GM12872 (cell line): ENCODE results near the gene TDRD12.

Experiments
- TF ChIP-seq, protein P1 (sequence below): IDR thresholded peaks from 3 replicates; pipeline ENCODE4 v1.5.1; 2011; ENCODE audit warnings: low read depth, mild to moderate bottlenecking, low read length, moderate library complexity; ENCODE audit not compliant: insufficient read depth

The TDRD12 gene

DNA sequence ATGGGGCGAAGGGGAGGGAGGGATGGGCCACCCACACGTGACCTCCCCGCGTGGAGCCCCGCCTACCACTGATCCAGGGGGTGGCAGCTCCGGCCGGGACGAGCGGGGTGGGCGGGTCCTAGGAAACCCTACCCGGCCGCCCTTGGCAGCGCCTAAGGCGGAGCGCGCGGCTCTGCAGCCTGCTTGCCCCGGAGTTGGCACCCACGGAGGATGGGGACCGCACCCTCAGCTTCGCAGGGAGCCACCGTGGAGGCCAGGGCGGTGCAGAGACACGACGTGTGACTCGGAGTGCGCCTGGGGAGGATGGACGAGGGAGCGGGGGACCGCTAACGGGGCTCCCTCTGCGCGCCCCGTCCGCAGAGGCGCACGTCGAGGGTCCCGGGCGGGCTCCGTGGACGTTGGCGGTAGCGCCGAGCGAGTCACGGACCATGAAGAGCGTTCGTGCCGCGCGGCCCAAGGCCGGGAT lies 43.8 kb upstream of the TDRD12 start, which contains the start of gene RGS9BP:
Gene RGS9BP (plus strand): TSS at position 129 of the 466 bp plus-strand sequence. CDS start 416 bp downstream, outside the sequence.
- TF ChIP-seq, protein P1, sequence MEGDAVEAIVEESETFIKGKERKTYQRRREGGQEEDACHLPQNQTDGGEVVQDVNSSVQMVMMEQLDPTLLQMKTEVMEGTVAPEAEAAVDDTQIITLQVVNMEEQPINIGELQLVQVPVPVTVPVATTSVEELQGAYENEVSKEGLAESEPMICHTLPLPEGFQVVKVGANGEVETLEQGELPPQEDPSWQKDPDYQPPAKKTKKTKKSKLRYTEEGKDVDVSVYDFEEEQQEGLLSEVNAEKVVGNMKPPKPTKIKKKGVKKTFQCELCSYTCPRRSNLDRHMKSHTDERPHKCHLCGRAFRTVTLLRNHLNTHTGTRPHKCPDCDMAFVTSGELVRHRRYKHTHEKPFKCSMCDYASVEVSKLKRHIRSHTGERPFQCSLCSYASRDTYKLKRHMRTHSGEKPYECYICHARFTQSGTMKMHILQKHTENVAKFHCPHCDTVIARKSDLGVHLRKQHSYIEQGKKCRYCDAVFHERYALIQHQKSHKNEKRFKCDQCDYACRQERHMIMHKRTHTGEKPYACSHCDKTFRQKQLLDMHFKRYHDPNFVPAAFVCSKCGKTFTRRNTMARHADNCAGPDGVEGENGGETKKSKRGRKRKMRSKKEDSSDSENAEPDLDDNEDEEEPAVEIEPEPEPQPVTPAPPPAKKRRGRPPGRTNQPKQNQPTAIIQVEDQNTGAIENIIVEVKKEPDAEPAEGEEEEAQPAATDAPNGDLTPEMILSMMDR, result no peak

DNA sequence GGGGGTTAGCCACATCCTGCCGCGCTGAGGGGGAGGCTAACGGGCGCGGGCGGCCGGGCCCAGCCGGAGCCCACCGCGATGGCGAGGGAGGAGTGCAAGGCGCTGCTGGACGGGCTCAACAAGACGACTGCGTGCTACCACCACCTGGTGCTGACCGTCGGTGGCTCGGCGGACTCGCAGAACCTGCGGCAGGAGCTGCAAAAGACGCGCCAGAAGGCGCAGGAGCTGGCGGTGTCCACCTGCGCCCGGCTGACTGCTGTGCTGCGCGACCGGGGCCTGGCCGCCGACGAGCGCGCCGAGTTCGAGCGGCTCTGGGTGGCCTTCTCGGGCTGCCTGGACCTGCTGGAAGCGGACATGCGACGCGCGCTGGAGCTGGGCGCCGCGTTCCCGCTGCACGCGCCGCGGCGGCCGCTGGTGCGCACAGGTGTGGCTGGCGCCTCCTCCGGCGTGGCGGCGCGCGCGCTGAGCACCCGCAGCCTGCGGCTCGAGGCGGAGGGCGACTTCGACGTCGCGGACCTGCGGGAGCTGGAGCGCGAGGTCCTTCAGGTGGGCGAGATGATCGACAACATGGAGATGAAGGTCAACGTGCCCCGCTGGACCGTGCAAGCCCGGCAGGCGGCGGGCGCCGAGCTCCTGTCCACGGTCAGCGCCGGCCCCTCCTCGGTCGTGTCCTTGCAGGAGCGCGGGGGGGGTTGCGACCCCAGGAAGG lies 43.2 kb upstream of the TDRD12 start:
- TF ChIP-seq, protein P1, result no peak

DNA sequence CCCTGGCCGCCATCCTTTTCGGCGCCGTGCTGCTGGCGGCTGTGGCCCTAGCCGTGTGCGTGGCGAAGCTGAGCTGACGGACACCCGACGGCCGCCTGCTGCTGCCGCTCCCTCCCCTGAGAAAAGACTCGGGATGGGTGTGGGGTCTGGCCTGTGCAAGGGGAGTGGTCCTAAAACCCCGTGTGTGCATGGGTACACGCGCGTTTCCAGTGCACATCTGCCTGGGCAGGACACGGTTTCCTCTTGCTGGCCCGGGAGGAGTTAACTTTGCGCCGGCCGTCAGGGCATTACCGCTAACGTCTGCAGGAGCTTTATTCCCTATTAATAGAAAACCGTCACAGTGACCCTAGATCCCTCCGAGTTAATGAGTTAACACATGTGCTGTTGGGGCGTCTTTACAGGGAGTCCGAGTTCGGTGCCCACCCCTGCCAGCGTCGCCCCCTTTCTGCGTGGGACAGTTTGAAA lies 42.6 kb upstream of the TDRD12 start:
- TF ChIP-seq, protein P1, result no peak

DNA sequence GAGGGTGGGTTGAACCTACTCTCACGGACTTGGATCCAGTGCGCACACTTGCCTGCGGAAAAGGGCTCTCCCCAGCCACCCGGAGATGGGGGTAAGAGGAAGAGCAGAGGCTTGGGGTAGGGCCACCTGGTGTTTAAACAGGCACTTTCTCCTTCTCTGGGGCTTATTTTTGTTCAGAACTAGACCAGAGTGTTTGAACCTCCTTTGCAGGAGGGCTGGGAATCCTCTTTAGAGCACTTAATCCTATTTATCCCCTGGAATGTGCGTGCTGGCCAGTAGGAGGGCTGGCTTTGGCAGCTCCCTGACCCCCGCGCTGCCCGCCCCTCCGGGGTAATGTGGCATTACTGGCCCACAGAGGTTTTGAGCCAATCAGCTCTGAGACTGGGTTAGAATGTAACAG lies 41.9 kb upstream of the TDRD12 start:
- TF ChIP-seq, protein P1, result no peak

DNA sequence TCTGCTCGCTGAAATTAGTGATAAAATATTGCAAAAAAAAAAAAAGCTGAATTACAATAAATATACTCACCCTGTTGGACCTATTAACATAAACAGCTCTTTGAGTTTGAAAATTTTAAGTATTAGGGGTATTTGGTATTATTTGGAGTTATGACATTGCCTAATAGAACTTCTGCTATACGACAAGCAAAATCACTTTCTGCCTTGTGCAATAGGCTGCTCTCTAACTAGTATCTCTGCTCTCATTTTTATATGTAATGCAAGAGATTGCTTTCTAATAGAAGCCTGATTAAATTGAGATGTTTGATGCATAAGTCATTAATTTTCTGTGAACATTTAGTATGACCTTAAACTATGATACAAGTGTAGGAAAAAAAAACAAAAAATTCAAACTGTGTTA lies 38.6 kb upstream of the TDRD12 start:
- TF ChIP-seq, protein P1, result no peak

DNA sequence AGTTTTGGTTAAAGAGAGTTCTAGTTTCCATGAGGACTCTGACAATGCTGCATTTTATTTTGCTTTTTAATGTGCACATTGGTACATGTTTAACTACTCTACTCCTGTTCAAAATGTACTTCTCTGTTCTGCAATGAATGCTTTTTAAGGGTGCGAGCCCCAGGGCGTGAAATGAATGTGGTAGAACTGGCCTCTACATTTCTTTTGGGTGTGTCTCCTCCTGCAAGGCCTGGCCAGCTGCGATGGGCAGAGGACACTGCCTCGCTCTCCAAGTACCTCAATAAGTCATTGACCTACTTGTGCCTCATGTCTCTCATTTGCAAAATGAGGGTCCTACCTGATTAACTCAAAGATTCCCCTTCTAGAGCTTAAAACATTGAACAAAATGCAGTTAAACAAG lies 37.2 kb upstream of the TDRD12 start:
- TF ChIP-seq, protein P1, result no peak

DNA sequence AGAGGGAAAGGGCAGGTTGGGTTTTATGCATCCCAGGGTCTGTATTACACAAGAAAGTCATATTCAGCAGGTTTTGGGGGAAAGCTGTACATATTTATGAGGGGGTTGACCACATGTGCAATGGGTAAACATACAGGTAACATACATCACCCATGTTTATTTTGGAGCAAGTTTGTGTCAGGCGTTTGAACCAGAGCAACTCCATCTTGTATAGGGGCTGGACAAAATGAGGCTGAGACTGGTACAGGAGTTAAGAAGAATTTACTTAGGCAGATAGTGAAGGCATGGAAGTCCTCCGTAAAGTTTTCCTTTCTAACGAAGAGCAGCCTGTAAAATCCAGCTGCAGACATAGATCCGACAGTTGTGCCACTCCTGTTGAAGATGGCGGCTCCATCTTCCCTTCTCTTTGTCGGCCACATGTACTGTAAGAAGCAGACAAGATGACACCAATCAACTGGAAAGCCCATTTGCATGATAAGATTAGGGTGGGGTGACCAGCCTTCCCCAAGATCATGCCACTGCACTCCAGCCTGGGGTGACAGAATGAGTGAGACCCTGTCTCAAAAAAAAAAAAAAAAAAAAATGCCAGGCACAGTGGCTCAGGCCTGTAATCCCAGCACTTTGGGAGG lies 32.6 kb upstream of the TDRD12 start:
- TF ChIP-seq, protein P1, result no peak
